ENCODE measurements around the gene ARRDC2. TPM values are rescaled to one million over a fixed set of nuclear protein-coding genes. Genes with fewer than 3 reads are reported as not detected.

The ARRDC2 gene
- total RNA-seq, 1 donor from 2014 or later: 4.7 TPM

DNA sequence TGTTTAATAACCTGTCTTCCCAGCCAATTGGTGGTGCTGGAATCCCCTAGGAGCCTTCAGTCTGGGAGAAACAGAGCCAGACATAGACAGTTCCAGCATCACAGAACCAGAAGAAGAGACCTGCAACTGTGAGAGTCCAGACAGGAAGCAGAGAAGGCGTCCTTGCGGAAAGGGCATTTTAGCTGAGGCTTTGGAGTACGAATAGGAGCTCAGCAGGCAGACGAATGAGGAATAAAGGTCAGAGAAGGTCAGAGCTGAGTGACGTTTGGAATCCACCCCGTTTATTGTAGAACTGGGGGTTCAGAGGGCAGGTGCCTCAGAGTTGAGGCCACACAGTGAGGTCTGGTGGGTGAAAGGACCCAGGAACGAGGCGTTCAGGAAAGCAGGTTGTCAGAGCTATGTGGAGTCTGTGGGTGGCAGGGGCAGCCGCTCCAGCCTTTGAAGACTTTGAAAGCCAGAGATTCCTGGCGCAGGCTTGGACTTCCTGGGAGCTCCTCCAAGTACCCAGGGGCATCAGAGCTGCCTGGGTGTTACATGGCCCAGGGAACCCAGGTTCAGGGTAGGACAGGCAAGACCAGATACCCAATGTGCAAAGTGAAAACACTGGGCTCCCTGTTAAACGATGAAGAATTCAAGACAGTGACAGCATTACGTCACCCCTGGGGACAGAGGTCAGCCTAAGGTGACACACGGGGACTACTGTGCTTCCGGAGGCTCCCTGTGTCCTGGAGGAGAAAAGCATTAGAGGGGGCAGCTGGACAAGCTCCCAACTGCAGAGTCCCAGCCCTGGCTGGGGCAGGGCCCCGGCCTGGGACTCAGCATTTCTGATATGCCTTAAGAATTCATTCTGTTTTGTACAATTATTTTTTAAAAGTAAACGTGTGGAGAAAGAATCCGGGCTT lies 5.5 kb downstream of the ARRDC2 start:
- H3K9ac ChIP-seq: no peak overlapping the region
- TF ChIP-seq EZH2phosphoT487 (IDR thresholded peaks at IDR 0.05) (no peak), EZH2 (IDR thresholded peaks at IDR 0.05) (no peak)
- TF ChIP-seq, protein P1, sequence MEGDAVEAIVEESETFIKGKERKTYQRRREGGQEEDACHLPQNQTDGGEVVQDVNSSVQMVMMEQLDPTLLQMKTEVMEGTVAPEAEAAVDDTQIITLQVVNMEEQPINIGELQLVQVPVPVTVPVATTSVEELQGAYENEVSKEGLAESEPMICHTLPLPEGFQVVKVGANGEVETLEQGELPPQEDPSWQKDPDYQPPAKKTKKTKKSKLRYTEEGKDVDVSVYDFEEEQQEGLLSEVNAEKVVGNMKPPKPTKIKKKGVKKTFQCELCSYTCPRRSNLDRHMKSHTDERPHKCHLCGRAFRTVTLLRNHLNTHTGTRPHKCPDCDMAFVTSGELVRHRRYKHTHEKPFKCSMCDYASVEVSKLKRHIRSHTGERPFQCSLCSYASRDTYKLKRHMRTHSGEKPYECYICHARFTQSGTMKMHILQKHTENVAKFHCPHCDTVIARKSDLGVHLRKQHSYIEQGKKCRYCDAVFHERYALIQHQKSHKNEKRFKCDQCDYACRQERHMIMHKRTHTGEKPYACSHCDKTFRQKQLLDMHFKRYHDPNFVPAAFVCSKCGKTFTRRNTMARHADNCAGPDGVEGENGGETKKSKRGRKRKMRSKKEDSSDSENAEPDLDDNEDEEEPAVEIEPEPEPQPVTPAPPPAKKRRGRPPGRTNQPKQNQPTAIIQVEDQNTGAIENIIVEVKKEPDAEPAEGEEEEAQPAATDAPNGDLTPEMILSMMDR (IDR thresholded peaks at IDR 0.05): no peak
- H3K27me3 Mint-ChIP-seq (ENCODE audit: insufficient read depth, low read depth): peaks cover 12% of the 10 kb centered on the region
- no peaks in the 10 kb centered on the region for H3K79me2 ChIP-seq (ENCODE audit: low read depth)
- no peaks in the 10 kb centered on the region for H3K9me3 ChIP-seq (ENCODE audit: low read depth)
- no peaks in the 10 kb centered on the region for H3K36me3 ChIP-seq
- peaks cover 12% of the 10 kb centered on the region for H3K4me1 ChIP-seq
- peaks cover 37% of the 10 kb centered on the region for H3K4me1 Mint-ChIP-seq
- no peaks in the 10 kb centered on the region for H3K27me3 ChIP-seq
- DNase-seq (ENCODE audit: low spot score): peak; percentile 39
- H3F3A ChIP-seq (ENCODE audit: low read depth): peaks cover 14% of the 10 kb centered on the region
- H3K4me3 ChIP-seq: no peak overlapping the region
- no peaks in the 10 kb centered on the region for H3K36me3 Mint-ChIP-seq
- H3K4me3 Mint-ChIP-seq: peak overlapping the region; percentile 42
- H3K27ac ChIP-seq: no peak overlapping the region
- H3K9me3 Mint-ChIP-seq: no peaks in the 10 kb centered on the region
- no peaks in the 10 kb centered on the region for H4K20me1 ChIP-seq (ENCODE audit: low read depth)
- no peak overlapping the region for H3K4me2 ChIP-seq
- peak overlapping the region; percentile 35 for H3K27ac Mint-ChIP-seq
- no peak overlapping the region for H2AFZ ChIP-seq (replicated peaks)

DNA sequence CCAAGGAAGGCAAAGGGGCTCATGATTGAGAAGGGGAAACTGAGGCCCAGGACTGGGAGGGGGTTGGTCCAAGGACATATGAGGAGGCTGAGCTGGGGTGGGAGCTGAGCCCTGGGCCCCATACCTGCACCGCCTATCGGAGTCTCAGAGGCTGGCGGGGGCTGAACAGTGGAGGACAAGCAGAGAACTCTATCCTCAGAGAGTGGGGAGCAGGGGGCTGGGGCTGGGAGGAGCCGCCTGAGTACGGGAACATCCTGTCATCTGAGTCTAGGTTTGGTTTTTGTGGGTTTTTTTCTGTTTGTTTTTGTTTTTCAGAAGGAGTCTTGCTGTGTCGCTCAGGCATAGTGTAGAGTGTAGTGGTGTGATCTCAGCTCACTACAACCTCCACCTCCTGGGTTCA lies 6.2 kb downstream of the ARRDC2 start:
- DNase-seq (ENCODE audit: low spot score): no peak
- Histone ChIP-seq H3K79me2 (ENCODE audit: low read depth) (no peaks in the 10 kb centered on the region), H3K9me3 (ENCODE audit: low read depth) (no peaks in the 10 kb centered on the region), H3K27ac (no peak overlapping the region), H3F3A (ENCODE audit: low read depth) (peaks cover 14% of the 10 kb centered on the region), H2AFZ (replicated peaks) (no peak overlapping the region), H3K4me2 (no peak overlapping the region), H3K27me3 (no peaks in the 10 kb centered on the region), H4K20me1 (ENCODE audit: low read depth) (no peaks in the 10 kb centered on the region), H3K4me3 (no peak overlapping the region), H3K36me3 (no peaks in the 10 kb centered on the region), H3K9ac (no peak overlapping the region), H3K4me1 (peaks cover 12% of the 10 kb centered on the region)
- peak overlapping the region; percentile 57 for H3K27ac Mint-ChIP-seq
- H3K4me1 Mint-ChIP-seq: peaks cover 34% of the 10 kb centered on the region
- no peaks in the 10 kb centered on the region for H3K9me3 Mint-ChIP-seq
- H3K36me3 Mint-ChIP-seq: no peaks in the 10 kb centered on the region
- TF ChIP-seq, protein P1 (IDR thresholded peaks at IDR 0.05): no peak
- no peak for TF ChIP-seq EZH2 (IDR thresholded peaks at IDR 0.05)
- no peak for TF ChIP-seq EZH2phosphoT487 (IDR thresholded peaks at IDR 0.05)
- peaks cover 14% of the 10 kb centered on the region for H3K27me3 Mint-ChIP-seq (ENCODE audit: insufficient read depth, low read depth)
- peak overlapping the region; percentile 42 for H3K4me3 Mint-ChIP-seq

DNA sequence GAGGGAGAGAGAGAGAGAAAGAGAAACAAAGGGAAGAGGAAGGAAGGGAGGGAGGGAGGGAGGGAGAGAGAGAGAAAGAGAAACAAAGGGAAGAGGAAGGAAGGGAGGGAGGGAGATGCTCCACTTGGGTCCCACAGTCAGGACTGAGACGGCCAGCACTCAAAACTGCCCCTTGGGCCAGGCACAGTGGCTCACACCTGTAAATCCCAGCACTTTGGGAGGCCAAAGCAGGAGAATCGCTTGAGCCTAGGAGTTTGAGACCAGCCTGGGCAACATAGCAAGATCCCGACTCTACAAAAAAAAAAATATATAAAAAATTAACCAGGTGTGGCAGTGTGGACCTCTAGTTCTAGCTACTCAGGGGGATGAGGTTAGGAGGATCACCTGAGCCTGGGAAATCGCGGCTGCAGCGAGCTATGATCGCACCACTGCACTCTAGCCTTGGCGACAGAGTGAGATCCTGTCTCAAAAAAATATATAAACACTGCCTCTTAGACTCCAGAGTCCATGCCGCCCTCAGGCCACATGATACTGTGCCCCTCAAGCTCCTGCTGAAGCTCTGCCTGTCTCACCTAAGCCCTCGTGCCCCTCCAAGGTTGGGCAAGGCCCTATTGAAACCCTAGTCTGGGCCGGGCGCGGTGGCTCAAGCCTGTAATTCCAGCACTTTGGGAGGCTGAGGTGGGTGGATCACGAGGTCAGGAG lies 8.4 kb downstream of the ARRDC2 start:
- H3K4me1 ChIP-seq: peaks cover 12% of the 10 kb centered on the region
- TF ChIP-seq, protein P1 (IDR thresholded peaks at IDR 0.05): no peak
- H3K9me3 Mint-ChIP-seq: no peaks in the 10 kb centered on the region
- H3K79me2 ChIP-seq (ENCODE audit: low read depth): no peaks in the 10 kb centered on the region
- peaks cover 34% of the 10 kb centered on the region for H3K4me1 Mint-ChIP-seq
- H3K27ac Mint-ChIP-seq: no peak overlapping the region
- no peak overlapping the region for H3K4me3 Mint-ChIP-seq
- H3K27ac ChIP-seq: no peak overlapping the region
- H3K27me3 ChIP-seq: no peaks in the 10 kb centered on the region
- H4K20me1 ChIP-seq (ENCODE audit: low read depth): no peaks in the 10 kb centered on the region
- no peaks in the 10 kb centered on the region for H3K36me3 ChIP-seq
- H3K4me2 ChIP-seq: no peak overlapping the region
- H3F3A ChIP-seq (ENCODE audit: low read depth): peaks cover 14% of the 10 kb centered on the region
- no peak for DNase-seq (ENCODE audit: low spot score)
- peaks cover 14% of the 10 kb centered on the region for H3K27me3 Mint-ChIP-seq (ENCODE audit: insufficient read depth, low read depth)
- H3K9ac ChIP-seq: no peak overlapping the region
- H3K4me3 ChIP-seq: no peak overlapping the region
- no peaks in the 10 kb centered on the region for H3K36me3 Mint-ChIP-seq
- H3K9me3 ChIP-seq (ENCODE audit: low read depth): no peaks in the 10 kb centered on the region
- H2AFZ ChIP-seq (replicated peaks): no peak overlapping the region
